ENCODE measurements around the gene MCL1. TPM values are rescaled to one million over a fixed set of nuclear protein-coding genes. Genes with fewer than 3 reads are reported as not detected.
"Not testable (repeated sequence)": the region's sequence is repeated elsewhere in the genome, so short reads cannot be mapped to it uniquely, and the experiment has no call there.

MCL1 gene
- total RNA-seq, 1 donor from 2014 or later, result 268 TPM

- Mint-ChIP-seq H3K27ac (peak overlapping the region; percentile 100), H3K9me3 (no peaks in the 10 kb centered on the region), H3K4me3 (peak overlapping the region; percentile 52), H3K27me3 (ENCODE audit: low read depth) (no peaks in the 10 kb centered on the region), H3K36me3 (peaks cover 9% of the 10 kb centered on the region), H3K4me1 (peaks cover 58% of the 10 kb centered on the region)
- no peak for TF ChIP-seq CTCF (IDR thresholded peaks at IDR 0.05; ENCODE audit: unreplicated experiment)
- peak; percentile 42 to 71 for DNase-seq (ENCODE audit: low spot score in 2 of 2, unreplicated experiment in 2 of 2)
Measured at GRCh38 chr1:150567717-150568593, 11.5 kb downstream of the MCL1 start.

- no peaks in the 10 kb centered on the region for H3K27me3 Mint-ChIP-seq (ENCODE audit: low read depth)
- H3K4me3 Mint-ChIP-seq, result peak overlapping the region; percentile 52
- H3K36me3 Mint-ChIP-seq, result peaks cover 4% of the 10 kb centered on the region
- H3K27ac Mint-ChIP-seq, result peak overlapping the region; percentile 100
- H3K4me1 Mint-ChIP-seq, result peaks cover 64% of the 10 kb centered on the region
- DNase-seq (ENCODE audit: low spot score in 2 of 2, unreplicated experiment in 2 of 2), result no peak
- no peaks in the 10 kb centered on the region for H3K9me3 Mint-ChIP-seq
- no peak for TF ChIP-seq CTCF (IDR thresholded peaks at IDR 0.05; ENCODE audit: unreplicated experiment)
Measured at GRCh38 chr1:150567341-150567716, 12.1 kb downstream of the MCL1 start.

DNA sequence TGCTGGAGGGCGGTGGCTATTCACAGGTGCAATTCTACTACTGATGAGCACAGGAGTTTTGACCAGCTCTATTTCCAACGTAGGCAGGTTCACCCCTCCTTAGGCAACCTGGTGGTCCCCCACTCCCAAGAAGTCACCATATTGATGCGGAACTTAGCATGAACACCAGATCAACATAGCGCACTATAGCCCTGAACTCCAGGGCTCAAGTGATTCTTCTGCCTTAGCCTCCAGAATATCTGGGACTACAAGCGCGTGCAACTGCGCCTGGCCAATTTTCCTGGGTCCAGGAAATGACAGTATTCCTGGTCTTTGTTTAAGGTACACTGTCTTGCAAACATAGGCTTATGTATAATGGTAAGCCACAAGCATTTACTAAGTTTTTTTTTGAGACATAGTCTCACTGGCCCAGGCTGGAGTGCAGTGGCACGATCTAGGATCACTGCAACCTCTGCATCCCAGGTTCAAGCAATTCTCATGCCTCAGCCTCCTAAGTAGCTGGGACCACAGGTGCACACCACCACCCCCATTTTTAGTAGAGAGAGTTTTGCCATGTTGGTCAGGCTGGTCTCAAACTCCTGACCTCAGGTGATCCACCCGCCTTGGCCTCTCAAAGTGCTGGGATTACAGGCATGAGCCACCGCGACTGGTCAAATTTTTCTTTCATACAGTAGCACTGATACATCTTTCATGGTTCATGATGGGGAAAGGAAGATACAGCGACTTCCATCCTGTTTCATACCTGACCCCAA, 12.6 kb downstream of the MCL1 start:
- DNase-seq (ENCODE audit: low spot score in 2 of 2, unreplicated experiment in 2 of 2), result no peak
- no peak for TF ChIP-seq CTCF (IDR thresholded peaks at IDR 0.05; ENCODE audit: unreplicated experiment)
- Mint-ChIP-seq H3K27ac (peak overlapping the region; percentile 100), H3K4me1 (peaks cover 68% of the 10 kb centered on the region), H3K27me3 (ENCODE audit: low read depth) (no peaks in the 10 kb centered on the region), H3K9me3 (no peaks in the 10 kb centered on the region), H3K4me3 (peak overlapping the region; percentile 52), H3K36me3 (peaks cover 4% of the 10 kb centered on the region)

GRCh38 chr1:150565240-150565991, 14.0 kb downstream of the MCL1 start:
- not testable (repeated sequence) for DNase-seq (ENCODE audit: low spot score in 2 of 2, unreplicated experiment in 2 of 2); H3K4me3 Mint-ChIP-seq; H3K27me3 Mint-ChIP-seq (ENCODE audit: low read depth); H3K9me3 Mint-ChIP-seq; H3K36me3 Mint-ChIP-seq
- peak overlapping the region; percentile 100 for H3K27ac Mint-ChIP-seq
- peaks cover 80% of the 10 kb centered on the region for H3K4me1 Mint-ChIP-seq

DNA sequence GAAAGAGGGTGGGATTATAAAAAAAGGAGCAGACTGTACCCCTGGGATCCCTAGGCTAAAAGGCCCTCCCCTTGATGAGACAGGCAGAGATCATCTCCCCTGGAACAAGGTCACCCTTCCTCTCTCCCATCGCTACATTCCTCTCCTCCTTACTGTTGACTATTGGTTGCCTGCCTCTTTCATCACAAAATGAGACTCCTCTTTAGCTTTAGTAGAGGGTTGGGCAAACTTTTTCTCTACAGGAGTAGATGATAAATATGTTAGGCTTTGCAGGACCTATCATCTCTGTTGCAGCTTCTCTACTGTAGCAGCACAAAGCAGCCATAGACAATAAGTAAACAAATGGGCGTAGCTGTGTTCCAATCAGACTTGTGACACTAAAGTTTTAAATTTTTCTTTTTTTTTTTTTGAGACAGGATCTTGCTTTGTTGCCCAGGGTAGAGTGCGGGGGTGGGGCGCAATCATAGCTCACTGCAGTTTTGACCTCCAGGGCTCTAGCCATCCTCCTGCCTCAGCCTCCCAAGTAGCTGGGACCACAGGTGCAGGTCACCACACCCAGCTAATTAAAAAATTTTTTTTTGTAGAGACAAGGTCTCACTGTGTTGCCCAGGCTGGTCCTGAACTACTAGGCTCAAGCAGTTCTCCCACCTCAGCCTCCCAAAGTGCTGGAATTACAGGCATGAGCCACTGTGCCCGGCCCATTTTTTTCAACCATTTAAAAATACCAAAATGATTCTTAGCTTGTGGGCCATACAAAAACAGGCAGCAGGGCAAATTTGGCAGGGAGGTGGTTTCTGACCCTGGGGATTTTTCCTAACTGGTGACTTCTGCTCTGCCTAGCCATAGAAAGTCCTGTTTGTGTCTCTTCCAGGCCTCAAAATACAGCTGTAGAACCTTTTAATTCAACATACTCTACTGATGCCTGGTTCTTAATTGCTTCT, 15.1 kb downstream of the MCL1 start:
- DNase-seq (ENCODE audit: low spot score in 2 of 2, unreplicated experiment in 2 of 2), result no peak
- no peak overlapping the region for H3K4me3 Mint-ChIP-seq

More for the DNA sequence above, 15.1 kb downstream of the MCL1 start:
- H3K27ac Mint-ChIP-seq, result peak overlapping the region; percentile 100
- no peak for TF ChIP-seq CTCF (IDR thresholded peaks at IDR 0.05; ENCODE audit: unreplicated experiment)
- H3K27me3 Mint-ChIP-seq (ENCODE audit: low read depth), result no peaks in the 10 kb centered on the region
- H3K4me1 Mint-ChIP-seq, result peaks cover 76% of the 10 kb centered on the region
- no peaks in the 10 kb centered on the region for H3K9me3 Mint-ChIP-seq
- no peaks in the 10 kb centered on the region for H3K36me3 Mint-ChIP-seq

Measured in mesothelial cell of epicardium (in vitro differentiated cells).